GM08714 (cell line): ENCODE results near the gene PYCR2.
A peak's percentile ranks its signal among the peaks of the same experiment; 100 is the strongest.
"Not testable (repeated sequence)": the region's sequence is repeated elsewhere in the genome, so short reads cannot be mapped to it uniquely, and the experiment has no call there.

Experiments used
- H3K4me3 ChIP-seq: fragments of 200-500 bp; sonication (Bioruptor generic); 2 replicates; pipeline ENCODE4 v1.5.1; 2014; ENCODE audit warnings: mild to moderate bottlenecking, low read length, inconsistent platforms
- ZNF274 ChIP-seq: IDR thresholded peaks from 2 replicates; pipeline ENCODE4 v1.6.1; 2012; ENCODE audit warnings: mild to moderate bottlenecking, low read depth, low read length

Gene PYCR2

DNA sequence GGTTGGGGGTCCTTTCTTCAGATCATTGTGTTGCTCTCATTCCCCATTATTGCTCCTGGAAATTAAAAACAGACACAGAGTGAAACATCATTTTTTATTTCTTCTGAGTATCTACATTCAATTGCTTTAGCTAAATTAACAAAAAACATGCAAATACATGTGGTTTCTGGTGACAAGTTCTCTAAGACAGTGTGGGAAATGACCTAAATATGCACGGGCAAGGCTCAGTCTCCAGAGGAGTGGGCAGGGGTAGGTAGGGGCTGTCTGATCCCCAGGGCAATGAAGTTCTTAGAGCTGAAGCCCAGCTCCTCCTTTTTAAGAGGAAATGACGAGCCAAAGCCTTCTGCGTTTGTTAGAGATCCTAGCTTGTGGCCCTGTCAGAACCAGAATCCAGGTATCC, 12.5 kb upstream of the PYCR2 start:
- no peak for TF ChIP-seq ZNF274
- H3K4me3 ChIP-seq = no peak overlapping the region

DNA sequence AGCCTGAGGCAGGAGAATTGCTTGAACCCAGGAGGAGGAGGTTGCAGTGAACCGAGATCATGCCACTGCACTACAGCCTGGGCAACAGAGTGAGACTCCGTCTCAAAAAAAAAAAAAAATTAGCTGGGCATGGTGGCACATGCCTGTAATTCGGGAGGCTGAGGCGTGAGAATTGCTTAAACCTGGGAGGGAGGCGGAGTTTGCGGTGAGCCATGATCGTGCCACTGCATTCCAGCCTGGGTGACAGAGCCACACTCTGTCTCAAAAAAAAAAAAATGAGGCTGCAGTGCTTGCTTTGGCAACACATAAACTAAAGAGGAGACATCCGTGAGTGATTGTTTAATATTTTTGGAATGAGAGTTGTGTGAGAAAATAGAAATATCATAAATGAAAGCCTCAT, 12.0 kb upstream of the PYCR2 start:
- not testable (repeated sequence) for H3K4me3 ChIP-seq

DNA sequence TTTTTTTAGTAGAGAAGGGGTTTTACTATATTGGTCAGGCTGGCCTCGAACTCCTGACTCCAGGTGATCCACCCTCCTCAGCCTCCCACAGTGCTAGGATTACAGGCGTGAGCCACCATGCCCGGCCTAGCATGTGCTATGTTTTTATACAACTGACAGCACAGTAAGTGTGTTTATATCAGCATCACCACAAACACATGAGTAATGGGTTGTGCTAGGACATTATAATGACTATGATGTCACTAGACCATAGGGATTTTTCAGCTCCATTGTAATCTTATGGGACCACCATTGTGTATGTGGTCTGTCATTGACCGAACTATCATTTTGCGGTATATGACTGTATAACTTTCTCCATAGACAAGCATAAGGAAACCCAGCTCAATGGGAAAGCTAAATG, 10.7 kb upstream of the PYCR2 start:
- no peak overlapping the region for H3K4me3 ChIP-seq
- TF ChIP-seq ZNF274 = no peak

DNA sequence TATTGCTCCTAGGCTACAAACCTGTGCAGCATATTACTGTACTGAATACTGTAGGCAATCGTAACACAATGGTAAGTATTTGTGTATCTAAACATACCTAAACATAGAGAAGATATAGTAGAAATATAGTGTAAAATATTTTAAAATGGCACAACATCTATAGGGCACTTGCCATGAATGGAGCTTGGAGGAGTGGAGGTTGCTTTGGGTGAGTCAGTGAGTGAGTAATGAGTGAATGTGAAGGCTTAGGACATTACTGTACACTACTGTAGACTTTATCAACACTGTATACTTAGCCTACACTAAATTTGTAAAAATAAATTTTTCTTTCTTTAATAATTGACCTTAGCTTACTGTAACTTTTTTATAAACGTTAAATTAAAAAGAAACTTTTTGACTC, 9.0 kb upstream of the PYCR2 start:
- no peak overlapping the region for H3K4me3 ChIP-seq
- no peak for TF ChIP-seq ZNF274

DNA sequence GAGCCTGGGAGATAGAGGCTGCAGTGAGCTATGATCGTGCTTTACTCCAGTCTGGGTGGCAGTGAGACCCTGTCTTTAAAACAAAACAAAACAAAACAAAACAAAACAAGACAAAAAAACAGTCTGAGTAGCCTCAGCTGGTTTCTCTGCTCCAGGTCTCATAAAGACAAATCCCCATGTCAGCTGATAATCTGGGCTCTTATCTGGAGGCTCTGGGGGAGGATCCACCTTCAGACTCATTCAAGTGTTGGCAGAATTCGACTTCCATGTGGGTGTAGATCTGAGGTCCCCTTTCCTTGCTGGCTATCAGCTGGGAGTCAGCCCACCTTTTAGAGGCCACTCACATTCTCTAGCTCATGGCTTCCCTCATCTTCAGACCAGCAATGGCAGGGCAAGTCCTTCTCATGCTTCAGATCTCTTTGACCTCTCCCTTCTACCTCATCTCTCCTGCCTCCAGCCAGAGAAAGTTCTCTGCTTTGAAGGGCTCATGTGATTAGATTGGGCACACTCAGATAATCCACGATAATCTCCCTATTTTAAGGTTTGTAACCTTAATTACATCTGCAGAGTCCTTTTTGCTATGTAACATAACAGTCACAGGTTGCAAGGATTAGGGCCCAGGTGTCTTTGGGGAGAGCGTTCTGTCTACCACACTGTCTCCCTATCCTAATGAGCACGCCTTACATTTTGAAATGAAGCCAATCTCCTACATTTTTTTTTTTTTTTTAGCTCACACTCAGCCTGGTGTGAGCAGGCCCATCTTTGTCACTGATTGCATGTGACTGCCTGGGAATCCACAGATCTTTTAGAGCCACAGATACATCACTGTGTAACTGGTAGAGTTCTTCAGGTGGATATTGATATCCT, 7.5 kb upstream of the PYCR2 start:
- no peak for TF ChIP-seq ZNF274
- no peak overlapping the region for H3K4me3 ChIP-seq

DNA sequence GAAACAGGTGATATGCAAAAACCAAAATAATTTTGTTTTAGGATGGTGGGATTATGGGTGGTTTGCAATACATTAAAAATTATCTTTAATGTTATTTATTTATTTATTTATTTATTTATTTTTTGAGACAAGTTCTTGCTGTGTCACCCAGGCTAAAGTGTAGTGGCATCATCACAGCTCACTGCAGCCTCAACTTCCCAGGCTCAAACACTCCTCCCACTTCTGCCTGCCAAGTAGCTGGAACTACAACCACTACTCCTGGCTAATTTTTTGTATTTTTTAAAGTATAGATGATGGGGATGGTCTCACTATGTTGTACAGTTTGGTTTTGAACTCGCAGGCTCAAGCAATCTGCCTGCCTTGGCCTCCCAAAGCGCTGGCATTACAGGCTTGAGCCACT, 6.5 kb upstream of the PYCR2 start:
- TF ChIP-seq ZNF274 = no peak
- no peak overlapping the region for H3K4me3 ChIP-seq

DNA sequence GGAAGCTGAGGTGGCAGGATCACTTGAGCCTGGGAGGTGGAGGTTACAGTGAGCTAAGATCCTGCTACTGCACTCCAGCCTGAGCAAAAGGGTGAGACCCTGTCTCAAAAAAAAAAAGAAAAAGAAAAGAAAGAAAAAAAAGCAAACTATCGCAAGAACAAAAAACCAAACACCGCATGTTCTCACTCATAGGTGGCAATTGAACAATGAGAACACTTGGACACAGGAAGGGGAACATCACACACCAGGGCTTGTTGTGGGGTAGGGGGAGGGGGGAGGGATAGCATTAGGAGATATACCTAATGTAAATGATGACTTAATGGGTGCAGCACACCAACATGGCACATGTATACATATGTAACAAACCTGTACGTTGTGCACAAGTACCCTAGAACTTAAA, 5.4 kb upstream of the PYCR2 start:
- not testable (repeated sequence) for H3K4me3 ChIP-seq

DNA sequence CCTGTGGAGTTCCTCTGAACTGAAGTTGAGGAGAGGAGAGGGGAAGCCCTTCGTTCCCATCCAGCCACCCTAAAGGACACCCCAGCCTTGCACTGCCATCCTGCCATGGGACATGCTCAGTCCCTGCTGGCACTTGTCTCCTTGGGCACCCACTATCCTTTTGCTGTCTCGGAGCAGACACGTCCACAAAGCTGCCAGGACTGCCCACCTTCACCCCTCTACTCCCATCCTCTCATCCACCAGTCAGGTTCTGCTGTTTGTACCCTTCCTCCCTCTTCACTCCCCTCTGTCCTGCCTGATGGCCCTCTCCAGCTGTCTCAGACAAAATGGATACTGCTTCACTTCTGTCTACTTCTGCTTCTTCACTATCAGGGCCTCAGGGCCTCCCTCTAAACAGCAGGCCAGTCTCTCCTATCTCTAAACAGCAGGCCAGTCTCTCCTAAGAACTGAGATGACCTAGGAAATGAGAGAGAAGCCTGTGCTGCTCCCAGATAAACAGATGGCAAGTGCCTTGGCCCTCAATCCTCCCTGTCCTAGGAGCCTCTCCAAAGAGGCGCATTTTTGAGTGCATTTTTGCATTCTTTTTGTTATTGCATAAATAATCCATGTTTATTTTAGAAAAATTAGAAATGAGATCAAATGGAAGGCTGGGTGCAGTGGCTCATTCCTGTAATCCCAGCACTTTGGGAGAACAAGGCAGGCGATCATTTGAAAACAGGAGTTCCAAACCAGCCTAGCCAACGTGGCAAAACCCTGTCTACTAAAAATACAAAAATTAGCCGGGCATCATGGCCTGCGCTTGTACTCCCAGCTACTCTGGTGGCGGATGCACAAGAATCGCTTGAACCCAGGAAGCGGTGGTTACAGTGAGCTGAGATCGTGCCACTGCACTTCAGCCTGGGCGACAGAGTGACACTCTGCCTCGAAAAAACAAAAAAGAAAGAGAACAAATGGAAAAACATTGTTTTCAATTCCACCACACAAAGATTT, 4.4 kb upstream of the PYCR2 start:
- no peak overlapping the region for H3K4me3 ChIP-seq

DNA sequence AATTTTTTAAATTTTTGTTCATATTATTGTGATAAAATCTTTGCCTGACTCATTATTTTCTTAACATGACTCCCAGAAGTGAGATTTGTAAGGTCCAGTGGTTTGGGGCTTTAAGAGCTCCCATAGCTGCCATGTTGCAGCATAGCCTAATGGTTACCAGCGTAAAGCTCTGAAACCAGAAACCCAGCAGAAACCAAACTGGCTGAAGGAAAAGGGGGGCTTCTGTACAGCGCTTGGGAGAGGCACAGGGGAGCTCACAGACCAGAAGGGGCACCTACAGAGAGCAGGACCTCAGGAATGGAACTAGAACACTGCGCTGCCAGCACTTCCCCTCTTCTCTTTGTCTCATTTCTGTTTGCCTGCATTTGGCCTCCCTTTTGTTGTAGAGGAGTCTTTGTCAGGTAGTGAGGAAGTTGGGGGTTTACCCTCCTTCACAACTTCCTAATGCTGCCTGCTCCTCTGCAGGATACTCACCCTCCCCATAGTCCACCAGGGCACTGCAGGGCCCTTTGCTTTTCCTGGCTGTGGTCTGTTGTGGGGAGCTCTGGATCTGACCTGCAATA, 2.6 kb upstream of the PYCR2 start:
- no peak overlapping the region for H3K4me3 ChIP-seq
- no peak for TF ChIP-seq ZNF274

More for the DNA sequence above, 4.4 kb upstream of the PYCR2 start:
- TF ChIP-seq ZNF274 = no peak

DNA sequence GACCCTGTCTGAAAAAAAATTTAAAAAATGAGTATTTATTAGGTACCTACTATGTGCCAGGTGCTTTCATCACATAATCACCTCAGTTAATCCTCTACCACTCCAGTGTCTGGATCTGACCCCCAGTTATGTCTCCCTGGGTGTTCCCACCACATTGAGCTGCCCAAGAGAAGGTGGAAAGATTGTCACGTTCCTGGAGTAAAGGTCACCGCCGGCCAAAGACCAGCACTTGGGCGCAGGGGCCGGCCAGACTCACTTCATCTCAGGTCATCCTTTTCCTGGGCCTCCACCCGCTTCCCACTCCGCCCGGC, 714 bp downstream of the PYCR2 start:
- no peak for TF ChIP-seq ZNF274

DNA sequence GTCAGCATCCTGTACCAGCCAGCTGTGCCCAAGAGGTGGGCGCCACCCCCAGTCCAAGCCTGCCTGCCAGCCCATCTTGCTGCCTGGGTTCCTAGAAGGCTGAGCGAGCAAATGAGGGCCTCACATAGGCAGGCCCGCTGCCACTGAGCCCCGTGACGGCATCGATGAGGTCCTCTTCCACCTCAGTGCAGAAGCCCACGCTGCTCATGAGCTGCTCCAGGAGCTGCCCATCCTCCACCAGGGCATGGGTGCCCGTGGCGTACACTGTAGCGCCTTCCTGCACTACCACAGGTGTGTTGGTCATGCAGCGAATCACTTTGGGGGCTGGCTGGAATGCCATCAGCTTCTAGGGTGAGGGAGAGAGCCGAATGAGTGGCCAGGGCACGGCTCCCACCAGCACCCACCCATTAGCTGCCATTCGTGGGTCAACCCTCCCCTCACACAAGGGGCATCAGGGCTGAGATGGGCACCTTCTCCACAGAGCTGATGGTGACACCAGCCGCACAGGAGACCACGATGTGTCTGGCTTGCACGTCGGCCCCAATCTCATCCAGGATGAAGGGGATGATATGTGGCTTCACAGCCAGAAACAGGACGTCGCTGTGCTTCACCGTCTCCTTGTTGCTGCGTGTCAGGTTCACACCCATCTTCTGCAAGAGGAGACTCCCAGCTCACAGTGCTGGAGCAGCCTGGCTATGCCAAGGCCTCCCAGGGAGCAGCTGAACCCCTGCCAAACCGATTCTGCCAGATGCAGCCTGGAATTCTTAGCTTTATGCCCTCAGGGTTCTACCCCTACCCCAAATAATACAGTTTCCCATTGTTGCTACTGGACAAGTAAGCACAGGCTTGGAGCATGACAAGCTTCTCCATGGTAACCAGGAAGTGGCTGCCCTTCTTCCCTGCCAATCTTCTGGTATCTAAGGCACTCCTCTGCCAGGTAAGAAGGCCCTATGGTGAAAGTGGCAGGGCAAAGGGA, 2.0 kb downstream of the PYCR2 start:
- no peak for TF ChIP-seq ZNF274
- H3K4me3 ChIP-seq = no peak overlapping the region

More for the DNA sequence above, 714 bp downstream of the PYCR2 start:
- peak overlapping the region; percentile 82 for H3K4me3 ChIP-seq

DNA sequence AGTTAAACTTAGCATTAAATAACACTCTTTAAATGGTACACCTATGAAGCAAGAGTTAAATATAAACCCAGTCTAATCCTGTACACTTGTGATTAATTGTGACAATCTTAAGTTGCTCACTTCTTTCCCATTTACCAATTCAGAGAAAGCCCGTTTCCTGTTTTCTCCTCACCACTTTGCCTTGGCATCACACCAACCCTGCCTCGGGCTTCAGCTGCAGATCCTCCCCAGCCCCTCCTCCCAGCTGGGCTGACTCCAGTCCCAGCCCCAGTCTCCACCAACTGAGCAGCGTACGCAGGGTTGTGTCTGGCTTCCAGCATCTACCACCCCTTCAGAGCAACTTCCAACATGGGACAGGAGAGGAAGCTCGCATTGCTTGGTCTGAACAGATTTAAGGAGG, 4.1 kb downstream of the PYCR2 start:
- no peak for TF ChIP-seq ZNF274

DNA sequence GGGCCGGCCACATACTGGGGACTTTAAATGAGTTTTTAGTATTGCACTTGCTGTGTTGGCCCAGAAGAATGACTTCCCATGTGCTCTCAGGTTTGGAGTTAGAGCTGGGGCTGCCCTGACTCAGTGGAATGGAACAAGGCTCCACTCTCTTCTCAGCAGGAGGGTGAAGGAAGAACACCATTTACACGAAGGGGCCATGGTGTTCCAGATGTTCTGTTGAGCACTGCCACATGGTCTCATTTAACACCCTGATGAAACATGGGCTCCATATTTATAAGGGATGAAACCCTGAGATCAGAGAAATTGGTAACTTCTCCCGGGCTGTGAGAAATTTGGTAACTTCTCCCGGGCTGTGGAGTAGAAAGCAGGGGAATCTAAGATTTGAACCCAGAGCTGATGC, 5.8 kb downstream of the PYCR2 start:
- no peak for TF ChIP-seq ZNF274

More for the DNA sequence above, 4.1 kb downstream of the PYCR2 start:
- no peak overlapping the region for H3K4me3 ChIP-seq

DNA sequence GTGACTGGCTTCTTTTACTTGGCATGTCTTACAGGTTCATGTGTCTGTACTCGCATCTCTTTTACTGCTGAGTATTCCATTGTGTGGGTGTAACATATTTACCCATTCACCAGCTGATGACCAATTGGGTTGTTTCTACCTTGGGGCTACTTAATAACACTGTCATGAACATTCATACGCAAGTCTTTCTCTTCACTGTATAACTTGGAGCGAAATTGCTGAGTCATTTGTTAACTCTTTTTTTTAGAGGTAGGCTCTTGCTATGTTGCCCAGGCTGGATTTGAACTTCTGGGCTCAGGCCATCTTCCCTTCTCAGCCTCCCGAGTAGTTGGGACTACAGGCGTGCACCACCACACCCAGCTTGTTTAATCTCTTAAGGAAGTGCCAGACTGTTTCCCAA, 6.5 kb downstream of the PYCR2 start:
- H3K4me3 ChIP-seq = no peak overlapping the region
- no peak for TF ChIP-seq ZNF274

More for the DNA sequence above, 5.8 kb downstream of the PYCR2 start:
- H3K4me3 ChIP-seq = no peak overlapping the region
